WTC11 (cell line): ENCODE data around the gene BCAS3. TPM values are rescaled to one million over a fixed set of nuclear protein-coding genes. Genes with fewer than 3 reads are reported as not detected.

Experiments
- ATAC-seq: fragments of 200-7000 bp; cut with Tn5 transposase; 2 replicates; pipeline ENCODE4 v1.10.0; 2021; ENCODE audit warnings: mild to moderate bottlenecking, moderate library complexity
- CTCF ChIA-PET: fragments of 300-600 bp; sonication (Branson Sonifier 250); formaldehyde crosslinking; loops from one replicate; lab custom pipeline; 2021; ENCODE audit warnings: antibody characterized with exemption; lab: Charles Lee
- POLR2A ChIA-PET: fragments of 350-600 bp; sonication (Branson Sonifier 250); formaldehyde crosslinking; loops from one replicate; lab custom pipeline; 2021; ENCODE audit warnings: antibody characterized with exemption; lab: Charles Lee
- DNase-seq: peaks from one replicate; pipeline ENCODE4 v3.0.0; 2021; ENCODE audit warnings: low spot score
- H3K27ac Mint-ChIP-seq: 2 replicates; pipeline ENCODE4 v1.8.0; 2021; ENCODE audit warnings: mixed read lengths
- H3K27me3 Mint-ChIP-seq: 2 replicates; pipeline ENCODE4 v1.8.0; 2021; ENCODE audit warnings: low read depth, mild to moderate bottlenecking, moderate library complexity, mixed read lengths
- H3K36me3 Mint-ChIP-seq: 2 replicates; pipeline ENCODE4 v1.8.0; 2021; ENCODE audit warnings: mixed read lengths
- H3K4me1 Mint-ChIP-seq: 2 replicates; pipeline ENCODE4 v1.8.0; 2022; ENCODE audit warnings: mixed read lengths
- H3K4me3 Mint-ChIP-seq: 2 replicates; pipeline ENCODE4 v1.8.0; 2021; ENCODE audit warnings: mild to moderate bottlenecking, moderate library complexity, mixed read lengths
- H3K9me3 Mint-ChIP-seq: 2 replicates; pipeline ENCODE4 v1.8.0; 2021; ENCODE audit warnings: mixed read lengths
- ATF1 ChIP-seq: sonication (generic); formaldehyde crosslinking; IDR thresholded peaks from 2 replicates; pipeline ENCODE4 v1.8.1; 2023; ENCODE audit warnings: mild to moderate bottlenecking, moderate library complexity, missing genetic modification reagents
- CREB1 ChIP-seq: sonication (generic); formaldehyde crosslinking; IDR thresholded peaks from 2 replicates; pipeline ENCODE4 v1.8.0; 2023; ENCODE audit warnings: mild to moderate bottlenecking, missing genetic modification reagents
- CTCF ChIP-seq: fragments of 200-600 bp; IDR thresholded peaks from 2 replicates; pipeline ENCODE4 v1.8.0; 2022; ENCODE audit warnings: antibody characterized with exemption
- E2F1 ChIP-seq: sonication (generic); formaldehyde crosslinking; IDR thresholded peaks from 2 replicates; pipeline ENCODE4 v1.8.0; 2022; ENCODE audit warnings: mild to moderate bottlenecking, missing genetic modification reagents
- HMGA2 ChIP-seq: fragments of 250-450 bp; sonication (Bioruptor Pico); IDR thresholded peaks from 2 replicates; pipeline ENCODE4 v1.4.0; 2021; ENCODE audit warnings: mild to moderate bottlenecking, moderate library complexity
- IRF1 ChIP-seq: sonication (generic); formaldehyde crosslinking; IDR thresholded peaks from 2 replicates; pipeline ENCODE4 v1.8.0; 2023; ENCODE audit warnings: missing genetic modification reagents
- KAT7 ChIP-seq: sonication (generic); formaldehyde crosslinking; IDR thresholded peaks from 2 replicates; pipeline ENCODE4 v1.8.1; 2023; ENCODE audit warnings: missing genetic modification reagents, mild to moderate bottlenecking, borderline replicate concordance
- MYBL2 ChIP-seq: sonication (generic); formaldehyde crosslinking; IDR thresholded peaks from 2 replicates; pipeline ENCODE4 v1.8.1; 2023; ENCODE audit warnings: mild to moderate bottlenecking, moderate library complexity, missing genetic modification reagents
- NFYB ChIP-seq: sonication (generic); formaldehyde crosslinking; conservative IDR thresholded peaks from 2 replicates; pipeline ENCODE4 v1.8.0; 2022; ENCODE audit warnings: low read depth, missing genetic modification reagents
- NR1H2 ChIP-seq: sonication (generic); formaldehyde crosslinking; IDR thresholded peaks from 2 replicates; pipeline ENCODE4 v1.9.0; 2021; ENCODE audit warnings: mild to moderate bottlenecking, moderate library complexity, missing genetic modification reagents
- PREB ChIP-seq: sonication (generic); formaldehyde crosslinking; IDR thresholded peaks from 2 replicates; pipeline ENCODE4 v1.8.1; 2022; ENCODE audit warnings: mild to moderate bottlenecking, missing genetic modification reagents, moderate library complexity, borderline replicate concordance
- RORB ChIP-seq: fragments of 250-450 bp; sonication (Bioruptor Pico); IDR thresholded peaks from 2 replicates; pipeline ENCODE4 v1.9.0; 2021; ENCODE audit warnings: mild to moderate bottlenecking
- TP53 ChIP-seq: sonication (generic); formaldehyde crosslinking; IDR thresholded peaks from 2 replicates; pipeline ENCODE4 v1.8.1; 2023; ENCODE audit warnings: mild to moderate bottlenecking, missing genetic modification reagents
- ZNF219 ChIP-seq: sonication (generic); formaldehyde crosslinking; IDR thresholded peaks from 2 replicates; pipeline ENCODE4 v1.8.0; 2023; ENCODE audit warnings: missing genetic modification reagents, mild to moderate bottlenecking, borderline replicate concordance
- ZNF416 ChIP-seq: fragments of 250-450 bp; sonication (Bioruptor Pico); IDR thresholded peaks from 2 replicates; pipeline ENCODE4 v1.9.0; 2021; ENCODE audit warnings: mild to moderate bottlenecking, inconsistent platforms
- total RNA-seq: library from RNA; stranded (reverse); gene quantifications from 3 replicates; pipeline ENCODE4 v1.2.3, GENCODE V29; 2021
- TF ChIP-seq, protein P1 (sequence below): sonication (generic); formaldehyde crosslinking; IDR thresholded peaks from 2 replicates; pipeline ENCODE4 v1.8.1; 2023; ENCODE audit warnings: mild to moderate bottlenecking, missing genetic modification reagents, moderate library complexity
- TF ChIP-seq, protein P2 (sequence below): fragments of 250-450 bp; sonication (Bioruptor Pico); IDR thresholded peaks from 2 replicates; pipeline ENCODE4 v1.9.0; 2021; ENCODE audit warnings: mild to moderate bottlenecking
- TF ChIP-seq, protein P3 (sequence below): sonication (generic); formaldehyde crosslinking; IDR thresholded peaks from 2 replicates; pipeline ENCODE4 v1.8.1; 2022; ENCODE audit warnings: mild to moderate bottlenecking, moderate library complexity, missing genetic modification reagents

The BCAS3 gene
- total RNA-seq, 1 experiment from 2014 or later: 15.5 TPM

- no peak for ATAC-seq
- CTCF ChIA-PET: no interaction called here
- H3K4me3 Mint-ChIP-seq: no peak overlapping the region
- no peak for TF ChIP-seq CTCF
- TF ChIP-seq E2F1 (CRISPR knock-in tag): no peak
- no peak for TF ChIP-seq ATF1 (CRISPR knock-in tag)
- TF ChIP-seq, protein P1, sequence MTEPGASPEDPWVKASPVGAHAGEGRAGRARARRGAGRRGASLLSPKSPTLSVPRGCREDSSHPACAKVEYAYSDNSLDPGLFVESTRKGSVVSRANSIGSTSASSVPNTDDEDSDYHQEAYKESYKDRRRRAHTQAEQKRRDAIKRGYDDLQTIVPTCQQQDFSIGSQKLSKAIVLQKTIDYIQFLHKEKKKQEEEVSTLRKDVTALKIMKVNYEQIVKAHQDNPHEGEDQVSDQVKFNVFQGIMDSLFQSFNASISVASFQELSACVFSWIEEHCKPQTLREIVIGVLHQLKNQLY (CRISPR knock-in tag): no peak
- TF ChIP-seq KAT7 (CRISPR knock-in tag): no peak
- TF ChIP-seq NFYB (CRISPR knock-in tag): no peak
- TF ChIP-seq ZNF219: no peak
- TF ChIP-seq MYBL2: no peak
- no peak for TF ChIP-seq CREB1 (CRISPR knock-in tag)
- TF ChIP-seq HMGA2 (CRISPR knock-in tag): no peak
- H3K27ac Mint-ChIP-seq: no peak overlapping the region
- DNase-seq: no peak
- POLR2A ChIA-PET: no interaction called here
- H3K36me3 Mint-ChIP-seq: no peaks in the 10 kb centered on the region
- no peaks in the 10 kb centered on the region for H3K9me3 Mint-ChIP-seq
- H3K4me1 Mint-ChIP-seq: peaks cover under 1% of the 10 kb centered on the region
- H3K27me3 Mint-ChIP-seq: no peaks in the 10 kb centered on the region; the same call in 1 of the 2 replicates
Observed at GRCh38 chr17:60738287-60738686, 60.6 kb downstream of the BCAS3 start.

DNA sequence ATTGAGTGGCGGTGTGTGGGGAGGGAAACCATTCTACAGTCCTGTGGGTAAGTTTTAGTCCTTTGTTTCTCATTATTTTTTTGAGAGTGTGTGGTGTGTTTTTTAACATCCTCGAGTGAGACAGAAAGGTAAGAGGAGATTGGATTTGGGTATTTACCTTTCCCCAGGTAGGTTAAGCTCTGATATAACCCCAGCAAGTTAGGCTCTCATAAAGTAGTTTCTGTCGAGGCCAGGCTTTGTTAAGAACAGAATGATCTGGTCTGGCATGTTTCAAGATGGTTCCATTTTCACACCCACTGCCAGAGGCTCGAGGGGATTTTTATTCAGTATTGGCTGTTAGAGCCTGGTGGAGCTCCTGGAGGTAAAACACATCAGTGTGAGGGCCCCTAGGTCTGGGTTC is 62.9 kb downstream of the BCAS3 start:
- H3K36me3 Mint-ChIP-seq: no peaks in the 10 kb centered on the region
- ATAC-seq (no peak), DNase-seq (no peak)
- no peaks in the 10 kb centered on the region for H3K9me3 Mint-ChIP-seq
- POLR2A ChIA-PET: interaction anchor here (0.7 kb wide), 1 partner anchor 567 kb away, joined by 3 read pairs; no protein-coding TSS in a partner anchor
- H3K4me3 Mint-ChIP-seq: no peak overlapping the region
- H3K27ac Mint-ChIP-seq: no peak overlapping the region
- CTCF ChIA-PET: no interaction called here
- peaks cover 16% of the 10 kb centered on the region for H3K4me1 Mint-ChIP-seq
- H3K27me3 Mint-ChIP-seq: no peaks in the 10 kb centered on the region; the same call in 1 of the 2 replicates
- TF ChIP-seq ZNF416 (CRISPR knock-in tag) (no peak), RORB (CRISPR knock-in tag) (no peak), IRF1 (CRISPR knock-in tag) (no peak), NR1H2 (CRISPR knock-in tag) (no peak), TP53 (no peak), PREB (CRISPR knock-in tag) (no peak)
- TF ChIP-seq, protein P2, sequence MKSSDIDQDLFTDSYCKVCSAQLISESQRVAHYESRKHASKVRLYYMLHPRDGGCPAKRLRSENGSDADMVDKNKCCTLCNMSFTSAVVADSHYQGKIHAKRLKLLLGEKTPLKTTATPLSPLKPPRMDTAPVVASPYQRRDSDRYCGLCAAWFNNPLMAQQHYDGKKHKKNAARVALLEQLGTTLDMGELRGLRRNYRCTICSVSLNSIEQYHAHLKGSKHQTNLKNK (CRISPR knock-in tag): no peak

- H3K4me1 Mint-ChIP-seq: peaks cover 17% of the 10 kb centered on the region
- DNase-seq (no peak), ATAC-seq (no peak)
- no peak overlapping the region for H3K27ac Mint-ChIP-seq
- ChIA-PET POLR2A (interaction anchor here (0.7 kb wide), 1 partner anchor 567 kb away, joined by 3 read pairs; no protein-coding TSS in a partner anchor), CTCF (no interaction called here)
- TF ChIP-seq, protein P3, sequence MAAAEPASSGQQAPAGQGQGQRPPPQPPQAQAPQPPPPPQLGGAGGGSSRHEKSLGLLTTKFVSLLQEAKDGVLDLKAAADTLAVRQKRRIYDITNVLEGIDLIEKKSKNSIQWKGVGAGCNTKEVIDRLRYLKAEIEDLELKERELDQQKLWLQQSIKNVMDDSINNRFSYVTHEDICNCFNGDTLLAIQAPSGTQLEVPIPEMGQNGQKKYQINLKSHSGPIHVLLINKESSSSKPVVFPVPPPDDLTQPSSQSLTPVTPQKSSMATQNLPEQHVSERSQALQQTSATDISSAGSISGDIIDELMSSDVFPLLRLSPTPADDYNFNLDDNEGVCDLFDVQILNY: no peak
- TF ChIP-seq IRF1 (CRISPR knock-in tag) (no peak), NR1H2 (CRISPR knock-in tag) (no peak)
- no peaks in the 10 kb centered on the region for H3K9me3 Mint-ChIP-seq
- no peak overlapping the region for H3K4me3 Mint-ChIP-seq
- no peaks in the 10 kb centered on the region; the same call in 1 of the 2 replicates for H3K27me3 Mint-ChIP-seq
- no peaks in the 10 kb centered on the region for H3K36me3 Mint-ChIP-seq
Observed at GRCh38 chr17:60741031-60741430, 63.4 kb downstream of the BCAS3 start.
